Measurements from ENCODE around the gene PRDM16.

DNA sequence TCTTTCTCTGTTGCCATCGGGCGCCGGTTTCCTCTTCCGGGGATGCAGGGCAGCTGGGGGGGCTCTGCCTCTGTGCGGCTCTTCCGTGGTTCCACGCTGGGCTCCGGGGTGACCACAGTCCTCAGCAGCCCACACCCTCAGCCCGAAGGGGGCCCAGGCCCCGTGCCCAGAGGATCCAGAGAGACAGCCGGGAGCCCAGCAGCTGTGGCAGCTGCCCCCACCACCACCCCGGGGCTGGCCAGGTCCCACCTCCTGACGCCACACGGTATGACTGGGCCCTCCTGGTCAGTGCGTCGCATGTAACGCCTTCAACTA, 172.2 kb downstream of the PRDM16 start:
- TF ChIP-seq, protein P1, sequence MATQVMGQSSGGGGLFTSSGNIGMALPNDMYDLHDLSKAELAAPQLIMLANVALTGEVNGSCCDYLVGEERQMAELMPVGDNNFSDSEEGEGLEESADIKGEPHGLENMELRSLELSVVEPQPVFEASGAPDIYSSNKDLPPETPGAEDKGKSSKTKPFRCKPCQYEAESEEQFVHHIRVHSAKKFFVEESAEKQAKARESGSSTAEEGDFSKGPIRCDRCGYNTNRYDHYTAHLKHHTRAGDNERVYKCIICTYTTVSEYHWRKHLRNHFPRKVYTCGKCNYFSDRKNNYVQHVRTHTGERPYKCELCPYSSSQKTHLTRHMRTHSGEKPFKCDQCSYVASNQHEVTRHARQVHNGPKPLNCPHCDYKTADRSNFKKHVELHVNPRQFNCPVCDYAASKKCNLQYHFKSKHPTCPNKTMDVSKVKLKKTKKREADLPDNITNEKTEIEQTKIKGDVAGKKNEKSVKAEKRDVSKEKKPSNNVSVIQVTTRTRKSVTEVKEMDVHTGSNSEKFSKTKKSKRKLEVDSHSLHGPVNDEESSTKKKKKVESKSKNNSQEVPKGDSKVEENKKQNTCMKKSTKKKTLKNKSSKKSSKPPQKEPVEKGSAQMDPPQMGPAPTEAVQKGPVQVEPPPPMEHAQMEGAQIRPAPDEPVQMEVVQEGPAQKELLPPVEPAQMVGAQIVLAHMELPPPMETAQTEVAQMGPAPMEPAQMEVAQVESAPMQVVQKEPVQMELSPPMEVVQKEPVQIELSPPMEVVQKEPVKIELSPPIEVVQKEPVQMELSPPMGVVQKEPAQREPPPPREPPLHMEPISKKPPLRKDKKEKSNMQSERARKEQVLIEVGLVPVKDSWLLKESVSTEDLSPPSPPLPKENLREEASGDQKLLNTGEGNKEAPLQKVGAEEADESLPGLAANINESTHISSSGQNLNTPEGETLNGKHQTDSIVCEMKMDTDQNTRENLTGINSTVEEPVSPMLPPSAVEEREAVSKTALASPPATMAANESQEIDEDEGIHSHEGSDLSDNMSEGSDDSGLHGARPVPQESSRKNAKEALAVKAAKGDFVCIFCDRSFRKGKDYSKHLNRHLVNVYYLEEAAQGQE (IDR thresholded peaks at IDR 0.05; ENCODE audit: unreplicated experiment), result no peak
- TF ChIP-seq, protein P2, sequence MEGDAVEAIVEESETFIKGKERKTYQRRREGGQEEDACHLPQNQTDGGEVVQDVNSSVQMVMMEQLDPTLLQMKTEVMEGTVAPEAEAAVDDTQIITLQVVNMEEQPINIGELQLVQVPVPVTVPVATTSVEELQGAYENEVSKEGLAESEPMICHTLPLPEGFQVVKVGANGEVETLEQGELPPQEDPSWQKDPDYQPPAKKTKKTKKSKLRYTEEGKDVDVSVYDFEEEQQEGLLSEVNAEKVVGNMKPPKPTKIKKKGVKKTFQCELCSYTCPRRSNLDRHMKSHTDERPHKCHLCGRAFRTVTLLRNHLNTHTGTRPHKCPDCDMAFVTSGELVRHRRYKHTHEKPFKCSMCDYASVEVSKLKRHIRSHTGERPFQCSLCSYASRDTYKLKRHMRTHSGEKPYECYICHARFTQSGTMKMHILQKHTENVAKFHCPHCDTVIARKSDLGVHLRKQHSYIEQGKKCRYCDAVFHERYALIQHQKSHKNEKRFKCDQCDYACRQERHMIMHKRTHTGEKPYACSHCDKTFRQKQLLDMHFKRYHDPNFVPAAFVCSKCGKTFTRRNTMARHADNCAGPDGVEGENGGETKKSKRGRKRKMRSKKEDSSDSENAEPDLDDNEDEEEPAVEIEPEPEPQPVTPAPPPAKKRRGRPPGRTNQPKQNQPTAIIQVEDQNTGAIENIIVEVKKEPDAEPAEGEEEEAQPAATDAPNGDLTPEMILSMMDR (conservative IDR thresholded peaks at IDR 0.05; ENCODE audit: low read depth in 2 of 2), result no peak
- TF ChIP-seq POLR2AphosphoS5 (IDR thresholded peaks at IDR 0.05; ENCODE audit: low read depth) (no peak), EZH2phosphoT487 (IDR thresholded peaks at IDR 0.05; ENCODE audit: unreplicated experiment) (no peak), EZH2 (IDR thresholded peaks at IDR 0.05; ENCODE audit: low read depth, unreplicated experiment) (no peak), STAT1 (IDR thresholded peaks at IDR 0.05; ENCODE audit: unreplicated experiment) (no peak), JUNB (IDR thresholded peaks at IDR 0.05; ENCODE audit: unreplicated experiment) (no peak), NANOG (IDR thresholded peaks at IDR 0.05; ENCODE audit: borderline replicate concordance) (no peak), ZNF331 (CRISPR knock-in tag; IDR thresholded peaks at IDR 0.05; ENCODE audit: low read depth) (no peak)
- TF ChIP-seq, protein P3, sequence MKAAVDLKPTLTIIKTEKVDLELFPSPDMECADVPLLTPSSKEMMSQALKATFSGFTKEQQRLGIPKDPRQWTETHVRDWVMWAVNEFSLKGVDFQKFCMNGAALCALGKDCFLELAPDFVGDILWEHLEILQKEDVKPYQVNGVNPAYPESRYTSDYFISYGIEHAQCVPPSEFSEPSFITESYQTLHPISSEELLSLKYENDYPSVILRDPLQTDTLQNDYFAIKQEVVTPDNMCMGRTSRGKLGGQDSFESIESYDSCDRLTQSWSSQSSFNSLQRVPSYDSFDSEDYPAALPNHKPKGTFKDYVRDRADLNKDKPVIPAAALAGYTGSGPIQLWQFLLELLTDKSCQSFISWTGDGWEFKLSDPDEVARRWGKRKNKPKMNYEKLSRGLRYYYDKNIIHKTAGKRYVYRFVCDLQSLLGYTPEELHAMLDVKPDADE (IDR thresholded peaks at IDR 0.05), result no peak

Data from GM23338 (cell line).